T-helper 2 cell treated with Interferon-gamma antibody and Interleukin-4, amounts not matched to agents 100 ng/mL and 5 ng/mL, for 36 hours (primary cell): ENCODE measurements around the gene UNK. TPM values are rescaled to one million over a fixed set of nuclear protein-coding genes. Genes with fewer than 3 reads are reported as not detected.

Experiments
- intact Hi-C: fragments of 100-400 bp; cut with micrococcal nuclease; formaldehyde crosslinking; loops from one replicate; pipeline ENCODE4 v1.15.1; 2023
- total RNA-seq: library from RNA; stranded (reverse); gene quantifications from 2 replicates; pipeline ENCODE4 v1.2.3, GENCODE V29; 2022

Gene UNK, protein sequence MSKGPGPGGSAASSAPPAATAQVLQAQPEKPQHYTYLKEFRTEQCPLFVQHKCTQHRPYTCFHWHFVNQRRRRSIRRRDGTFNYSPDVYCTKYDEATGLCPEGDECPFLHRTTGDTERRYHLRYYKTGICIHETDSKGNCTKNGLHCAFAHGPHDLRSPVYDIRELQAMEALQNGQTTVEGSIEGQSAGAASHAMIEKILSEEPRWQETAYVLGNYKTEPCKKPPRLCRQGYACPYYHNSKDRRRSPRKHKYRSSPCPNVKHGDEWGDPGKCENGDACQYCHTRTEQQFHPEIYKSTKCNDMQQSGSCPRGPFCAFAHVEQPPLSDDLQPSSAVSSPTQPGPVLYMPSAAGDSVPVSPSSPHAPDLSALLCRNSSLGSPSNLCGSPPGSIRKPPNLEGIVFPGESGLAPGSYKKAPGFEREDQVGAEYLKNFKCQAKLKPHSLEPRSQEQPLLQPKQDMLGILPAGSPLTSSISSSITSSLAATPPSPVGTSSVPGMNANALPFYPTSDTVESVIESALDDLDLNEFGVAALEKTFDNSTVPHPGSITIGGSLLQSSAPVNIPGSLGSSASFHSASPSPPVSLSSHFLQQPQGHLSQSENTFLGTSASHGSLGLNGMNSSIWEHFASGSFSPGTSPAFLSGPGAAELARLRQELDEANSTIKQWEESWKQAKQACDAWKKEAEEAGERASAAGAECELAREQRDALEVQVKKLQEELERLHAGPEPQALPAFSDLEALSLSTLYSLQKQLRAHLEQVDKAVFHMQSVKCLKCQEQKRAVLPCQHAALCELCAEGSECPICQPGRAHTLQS
- 29.0 and 29.3 TPM in 2 replicates for total RNA-seq

- intact Hi-C loops = loop anchor here (1.0 to 5.0 kb wide), 3 partner anchors 20 to 478 kb away; partner anchors contain the start of genes GALK1 and WBP2
Measured at GRCh38 chr17:75784473-75785015, at the start of gene UNK. TSS of gene UNK (plus strand) at chr17:75784806. CDS start at chr17:75784881, 75 bp downstream.

DNA sequence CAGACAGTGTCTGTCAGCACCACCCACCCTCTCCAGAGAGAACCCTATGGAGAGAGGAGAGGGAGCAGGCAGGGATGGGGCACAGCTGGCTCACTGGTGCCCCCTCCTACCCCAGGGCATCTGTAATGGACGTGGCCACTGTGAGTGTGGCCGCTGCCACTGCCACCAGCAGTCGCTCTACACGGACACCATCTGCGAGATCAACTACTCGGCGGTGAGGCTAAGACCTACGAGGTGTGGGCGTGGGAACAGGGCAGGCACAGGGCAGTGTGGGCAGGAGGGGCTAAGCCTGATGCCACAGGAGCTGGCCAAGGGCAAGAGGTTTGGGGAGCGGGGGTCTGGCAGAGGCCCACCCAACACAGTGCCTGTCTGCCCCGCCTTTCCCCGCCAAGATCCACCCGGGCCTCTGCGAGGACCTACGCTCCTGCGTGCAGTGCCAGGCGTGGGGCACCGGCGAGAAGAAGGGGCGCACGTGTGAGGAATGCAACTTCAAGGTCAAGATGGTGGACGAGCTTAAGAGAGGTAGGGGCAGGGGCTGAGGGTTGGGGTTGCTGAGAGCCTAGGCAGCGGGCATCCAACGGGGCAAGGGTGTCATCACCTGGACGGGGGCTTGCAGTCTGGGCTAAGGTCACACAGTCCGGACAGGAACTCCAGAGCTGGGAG, 48.3 kb upstream of the UNK start:
- intact Hi-C loops = no loop called here

DNA sequence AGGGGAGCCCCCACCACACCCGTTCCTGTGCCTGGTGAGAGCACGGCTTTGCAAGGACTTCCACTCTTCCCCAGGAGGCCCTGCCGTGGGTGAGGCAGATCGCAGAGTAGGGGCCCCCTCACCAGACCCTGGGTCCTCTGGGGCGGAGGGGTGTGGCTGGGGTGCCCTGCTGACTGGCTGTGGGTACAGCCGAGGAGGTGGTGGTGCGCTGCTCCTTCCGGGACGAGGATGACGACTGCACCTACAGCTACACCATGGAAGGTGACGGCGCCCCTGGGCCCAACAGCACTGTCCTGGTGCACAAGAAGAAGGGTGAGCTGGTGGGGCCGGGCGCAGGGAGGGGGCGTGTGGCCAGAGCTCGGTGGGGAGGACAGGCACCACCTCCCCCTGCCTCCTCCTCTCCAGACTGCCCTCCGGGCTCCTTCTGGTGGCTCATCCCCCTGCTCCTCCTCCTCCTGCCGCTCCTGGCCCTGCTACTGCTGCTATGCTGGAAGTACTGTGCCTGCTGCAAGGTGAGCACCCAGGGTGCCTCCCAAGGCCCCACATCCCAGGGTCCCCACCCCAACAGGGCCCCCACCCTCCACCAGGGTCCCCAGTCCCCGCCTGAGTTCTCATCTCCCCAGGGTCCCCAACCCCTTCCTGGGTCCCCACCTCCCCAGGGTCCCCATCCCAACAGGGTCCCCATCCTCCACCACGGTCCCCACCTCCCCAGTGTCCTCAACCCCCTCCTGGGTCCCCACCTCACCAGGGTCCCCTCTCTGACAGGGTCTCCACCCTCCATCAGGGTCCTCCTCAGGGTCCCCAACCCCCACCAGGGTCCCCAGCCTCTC, 47.3 kb upstream of the UNK start:
- intact Hi-C loops = no loop called here

DNA sequence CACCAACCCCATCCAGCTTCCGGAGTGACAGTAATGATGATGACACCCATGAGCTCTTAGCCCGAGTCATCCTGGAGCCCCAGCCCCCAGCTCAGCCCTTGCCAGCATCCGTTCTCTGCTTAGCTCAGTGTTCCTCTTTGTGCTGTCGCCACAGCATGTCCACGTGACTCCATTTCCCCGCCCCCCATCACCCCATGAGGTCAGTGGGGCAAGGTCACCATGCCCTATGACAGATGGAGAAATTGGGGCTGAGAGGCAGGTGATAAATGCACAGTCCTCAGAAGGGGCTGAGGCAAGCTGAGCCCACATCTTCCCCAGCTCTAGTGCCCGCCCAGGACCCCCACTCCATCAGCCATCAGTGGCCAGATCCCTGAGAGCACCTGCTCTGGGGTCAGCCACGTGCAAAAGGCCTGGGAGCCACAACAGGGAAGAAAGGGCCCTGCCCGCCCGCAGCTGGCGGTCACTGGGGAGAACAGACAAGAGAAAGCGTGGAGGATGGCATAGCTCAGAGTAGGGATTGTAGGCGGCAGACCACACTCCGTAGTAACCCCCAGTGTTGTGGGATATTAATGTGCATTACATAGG, 46.3 kb upstream of the UNK start:
- intact Hi-C loops = no loop called here

DNA sequence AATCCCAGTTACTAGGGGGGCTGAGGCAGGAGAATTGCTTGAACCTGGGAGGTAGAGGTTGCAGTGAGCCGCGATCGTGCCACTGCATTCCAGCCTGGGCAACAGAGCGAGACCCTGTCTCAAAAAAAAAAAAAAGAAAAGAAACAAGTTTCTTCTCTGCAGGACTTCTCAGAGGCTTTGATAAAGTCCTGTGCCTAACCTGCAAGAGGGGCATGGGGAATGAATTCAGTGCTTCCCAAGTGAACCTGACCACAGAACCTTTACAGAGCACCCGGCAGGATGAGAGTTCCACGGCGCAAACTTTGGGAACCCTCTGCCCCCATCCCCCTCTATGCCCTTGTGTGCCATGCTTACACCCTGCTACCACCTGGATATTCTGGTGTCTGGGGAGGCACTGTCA, 45.4 kb upstream of the UNK start:
- intact Hi-C loops = no loop called here

DNA sequence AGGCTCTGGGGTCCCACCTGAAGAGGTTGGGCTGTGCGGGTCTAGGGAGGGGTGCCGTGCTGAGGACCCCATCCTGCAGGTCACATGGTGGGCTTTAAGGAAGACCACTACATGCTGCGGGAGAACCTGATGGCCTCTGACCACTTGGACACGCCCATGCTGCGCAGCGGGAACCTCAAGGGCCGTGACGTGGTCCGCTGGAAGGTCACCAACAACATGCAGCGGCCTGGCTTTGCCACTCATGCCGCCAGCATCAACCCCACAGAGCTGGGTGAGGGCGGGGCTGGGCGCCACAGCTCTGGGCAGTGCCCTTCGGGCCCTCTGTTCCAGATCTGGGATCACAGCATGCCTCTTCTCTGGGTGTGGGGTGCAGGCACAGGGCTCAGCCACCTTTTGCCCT, 44.8 kb upstream of the UNK start:
- intact Hi-C loops = no loop called here

GRCh38 chr17:75740215-75740614, 44.4 kb upstream of the UNK start:
- intact Hi-C loops = no loop called here

DNA sequence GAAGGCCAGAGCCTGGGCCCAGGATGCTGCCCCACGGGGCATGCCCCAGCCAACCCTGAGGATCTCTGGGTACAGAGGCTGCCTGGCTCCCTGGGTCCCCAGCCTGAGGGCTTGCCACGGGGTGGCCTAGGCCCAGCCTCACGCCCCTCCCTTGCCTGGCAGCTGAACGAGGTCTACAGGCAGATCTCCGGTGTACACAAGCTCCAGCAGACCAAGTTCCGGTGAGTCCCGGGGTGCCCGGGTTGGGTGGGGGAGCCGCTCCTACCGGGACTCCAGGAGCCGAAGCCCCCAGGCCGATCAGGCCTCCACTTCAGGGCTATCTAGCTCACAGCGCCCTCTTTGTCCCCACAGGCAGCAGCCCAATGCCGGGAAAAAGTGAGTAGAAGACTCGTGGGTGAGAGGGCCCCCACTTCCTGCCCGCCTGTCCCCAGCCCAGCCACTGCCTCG, 44.0 kb upstream of the UNK start:
- intact Hi-C loops = no loop called here

DNA sequence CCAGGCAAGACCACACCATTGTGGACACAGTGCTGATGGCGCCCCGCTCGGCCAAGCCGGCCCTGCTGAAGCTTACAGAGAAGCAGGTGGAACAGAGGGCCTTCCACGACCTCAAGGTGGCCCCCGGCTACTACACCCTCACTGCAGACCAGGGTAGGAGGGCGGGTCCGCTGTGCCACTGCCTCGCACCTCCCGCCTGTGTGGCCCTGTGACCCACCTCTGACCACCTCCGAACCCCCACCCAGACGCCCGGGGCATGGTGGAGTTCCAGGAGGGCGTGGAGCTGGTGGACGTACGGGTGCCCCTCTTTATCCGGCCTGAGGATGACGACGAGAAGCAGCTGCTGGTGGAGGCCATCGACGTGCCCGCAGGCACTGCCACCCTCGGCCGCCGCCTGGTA, 42.3 kb upstream of the UNK start:
- intact Hi-C loops = no loop called here

DNA sequence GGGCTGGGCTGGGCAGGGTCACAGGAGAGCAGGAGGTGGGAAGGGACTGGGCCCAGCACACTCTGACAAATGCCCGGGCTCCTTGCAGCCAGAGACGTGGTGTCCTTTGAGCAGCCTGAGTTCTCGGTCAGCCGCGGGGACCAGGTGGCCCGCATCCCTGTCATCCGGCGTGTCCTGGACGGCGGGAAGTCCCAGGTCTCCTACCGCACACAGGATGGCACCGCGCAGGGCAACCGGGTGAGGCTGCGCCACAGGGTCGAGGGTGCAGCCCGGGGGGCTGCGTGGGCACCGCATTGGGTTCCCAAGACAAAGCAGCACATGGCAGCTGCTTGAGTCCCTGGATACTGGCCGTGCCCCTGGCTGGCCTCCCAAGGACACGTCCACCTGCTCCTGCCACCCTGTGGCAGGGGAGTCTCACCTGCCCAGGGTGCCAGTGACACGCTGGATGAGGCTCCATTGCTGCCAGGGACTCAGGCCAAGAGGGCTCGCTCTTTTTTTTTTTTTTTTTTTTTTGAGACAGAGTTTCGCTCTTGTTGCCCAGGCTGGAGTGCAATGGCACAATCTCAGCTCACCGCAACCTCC, 40.9 kb upstream of the UNK start:
- intact Hi-C loops = no loop called here

DNA sequence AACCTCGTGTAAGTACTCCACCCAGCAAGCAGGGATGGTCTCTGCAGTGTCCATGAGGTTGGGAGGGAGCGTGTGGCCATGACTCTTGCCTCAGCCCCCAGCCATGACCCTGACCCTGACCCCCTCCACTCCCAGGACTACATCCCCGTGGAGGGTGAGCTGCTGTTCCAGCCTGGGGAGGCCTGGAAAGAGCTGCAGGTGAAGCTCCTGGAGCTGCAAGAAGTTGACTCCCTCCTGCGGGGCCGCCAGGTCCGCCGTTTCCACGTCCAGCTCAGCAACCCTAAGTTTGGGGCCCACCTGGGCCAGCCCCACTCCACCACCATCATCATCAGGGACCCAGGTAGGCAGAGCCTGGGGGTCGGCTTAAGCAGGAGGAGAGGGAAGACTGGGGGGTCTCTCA, 35.9 kb upstream of the UNK start:
- intact Hi-C loops = no loop called here

GRCh38 chr17:75749545-75750389, 34.8 kb upstream of the UNK start:
- intact Hi-C loops = loop anchor here (1.0 to 5.0 kb wide), 4 partner anchors 60 to 322 kb away; partner anchors contain the start of gene SMIM5

- intact Hi-C loops = loop anchor here (1.0 to 5.0 kb wide), 4 partner anchors 62 to 324 kb away; partner anchors contain the start of gene SMIM5
Measured at GRCh38 chr17:75750661-75751423, 33.8 kb upstream of the UNK start.

DNA sequence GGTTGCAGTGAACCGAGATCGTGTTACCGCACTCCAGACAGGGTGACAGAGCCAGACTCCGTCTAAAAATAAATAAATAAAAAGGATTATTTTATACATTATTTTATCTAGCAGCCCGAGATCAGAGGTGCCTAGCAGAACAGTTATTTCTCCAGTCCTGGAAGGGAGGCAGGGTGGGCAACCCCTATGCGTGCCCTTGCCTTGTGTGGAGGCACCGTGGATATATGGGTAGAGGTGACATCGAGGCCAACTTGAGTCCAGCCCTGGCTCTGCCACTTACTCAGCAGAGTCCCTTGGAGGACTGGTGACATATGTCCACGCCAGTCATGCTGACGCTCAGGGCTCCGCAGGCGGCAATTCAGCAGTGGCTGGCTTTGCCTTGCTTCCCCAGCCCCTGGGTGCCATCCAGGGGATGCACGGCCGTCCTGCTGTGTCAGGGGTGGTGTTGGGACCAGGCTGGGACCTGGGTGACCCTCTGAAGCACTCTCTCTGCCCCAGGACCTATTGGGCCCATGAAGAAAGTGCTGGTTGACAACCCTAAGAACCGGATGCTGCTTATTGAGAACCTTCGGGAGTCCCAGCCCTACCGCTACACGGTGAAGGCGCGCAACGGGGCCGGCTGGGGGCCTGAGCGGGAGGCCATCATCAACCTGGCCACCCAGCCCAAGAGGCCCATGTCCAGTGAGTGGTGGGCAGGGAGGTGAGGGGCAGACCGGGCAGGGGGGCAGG, 32.8 kb upstream of the UNK start:
- intact Hi-C loops = loop anchor here (5.0 kb wide), 1 partner anchor 325 kb away; no protein-coding TSS in a partner anchor

DNA sequence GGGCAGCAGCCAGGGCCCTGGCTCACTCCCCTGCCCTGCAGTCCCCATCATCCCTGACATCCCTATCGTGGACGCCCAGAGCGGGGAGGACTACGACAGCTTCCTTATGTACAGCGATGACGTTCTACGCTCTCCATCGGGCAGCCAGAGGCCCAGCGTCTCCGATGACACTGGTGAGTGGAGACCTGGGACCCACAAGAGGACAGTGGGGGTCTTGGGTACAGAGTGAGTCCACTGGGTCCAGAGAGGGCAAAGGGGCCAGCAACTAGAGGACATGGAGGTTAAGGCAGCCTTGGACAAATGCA, 32.2 kb upstream of the UNK start:
- intact Hi-C loops = loop anchor here (5.0 kb wide), 1 partner anchor 325 kb away; no protein-coding TSS in a partner anchor

DNA sequence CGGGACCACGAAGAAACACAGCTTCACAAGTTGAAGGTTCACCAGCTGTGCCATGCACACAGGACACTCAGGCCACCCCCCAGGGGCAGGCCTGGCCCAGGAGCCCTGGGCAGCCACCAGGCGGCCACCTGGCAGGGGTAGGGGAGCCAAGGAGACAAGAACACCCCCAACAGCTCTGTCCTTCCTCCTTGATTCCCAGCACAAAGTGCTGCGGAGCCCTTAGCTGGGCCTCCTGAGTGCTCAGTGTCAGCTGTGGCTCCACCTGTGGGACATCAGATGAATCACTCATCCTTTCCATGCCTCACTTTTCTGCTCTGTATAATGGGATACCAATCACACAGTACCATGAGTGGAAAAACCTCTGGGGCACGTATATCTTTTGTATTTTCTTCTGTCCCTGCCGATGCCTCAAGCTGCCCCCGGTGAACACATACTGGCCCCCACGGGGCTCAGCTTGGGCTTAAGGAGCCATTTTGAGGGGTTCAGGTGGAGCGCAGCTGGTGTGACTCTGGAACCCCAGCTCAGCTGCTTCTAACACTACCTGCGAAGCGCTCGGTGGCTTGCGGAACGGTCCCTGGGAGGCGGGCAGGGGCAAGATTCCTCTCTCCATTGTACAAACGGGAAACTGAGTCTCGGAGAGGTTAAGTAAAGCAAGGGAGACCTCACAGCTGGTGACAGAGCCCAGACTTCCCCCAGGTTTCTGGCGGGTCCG, 31.6 kb upstream of the UNK start:
- intact Hi-C loops = loop anchor here (5.0 kb wide), 1 partner anchor 326 kb away; no protein-coding TSS in a partner anchor
